Heart right ventricle (tissue), 16 donors: ENCODE results near the gene SCML2. TPM values are rescaled to one million over a fixed set of nuclear protein-coding genes. Genes with fewer than 3 reads are reported as not detected.
A peak's percentile ranks its signal among the peaks of the same experiment; 100 is the strongest.

Experiments
- ATAC-seq, 8 donors: fragments of 200-7000 bp; cut with Tn5 transposase; one replicate each; pipeline ENCODE4 v1.9.1; 2020; ENCODE audit warnings: mild to moderate bottlenecking in 8 of 8, moderate library complexity in 8 of 8, moderate number of reproducible peaks in 1 of 8
- DNase-seq, 2 donors: peaks; one replicate each; pipeline ENCODE4 v3.0.0-alpha.2; 2020
- H3K27ac ChIP-seq, 10 donors: fragments of 200-600 bp; sonication (generic) in 2 of 10; one replicate each; pipeline versions ENCODE4 v1.5.0 to v1.8.0; 2020 to 2022; ENCODE audit warnings: mild to moderate bottlenecking in 3 of 10
- H3K27me3 ChIP-seq, 7 donors: fragments of 200-600 bp; one replicate each; pipeline ENCODE4 v1.8.0; 2021 to 2022; ENCODE audit warnings: mild to moderate bottlenecking in 2 of 7
- H3K36me3 ChIP-seq, 9 donors: fragments of 200-600 bp; sonication (generic) in 1 of 9; one replicate each; pipeline versions ENCODE4 v1.5.0 to v1.8.0; 2020 to 2022; ENCODE audit warnings: mild to moderate bottlenecking in 2 of 9
- H3K4me1 ChIP-seq, 9 donors: fragments of 200-600 bp; sonication (generic) in 1 of 9; one replicate each; pipeline versions ENCODE4 v1.5.0 to v1.8.0; 2020 to 2022; ENCODE audit warnings: mild to moderate bottlenecking in 4 of 9
- H3K4me3 ChIP-seq, 10 donors: fragments of 200-600 bp; sonication (generic) in 2 of 10; one replicate each; pipeline versions ENCODE4 v1.5.0 to v1.8.0; 2020 to 2022; ENCODE audit warnings: mild to moderate bottlenecking in 7 of 10, moderate library complexity in 2 of 10
- H3K9me3 ChIP-seq, 11 donors: fragments of 200-600 bp in 10 of 11; sonication (generic) in 2 of 11; one replicate each; pipeline versions ENCODE4 v1.5.0 to v1.8.0; 2013 to 2022; ENCODE audit warnings: mild to moderate bottlenecking in 2 of 11, control low read depth in 1 of 11, moderate library complexity in 1 of 11
- CTCF ChIP-seq, 9 donors: fragments of 200-600 bp; sonication (generic) in 2 of 9; IDR thresholded peaks; one replicate each; pipeline versions ENCODE4 v1.5.0 to v1.8.0; 2021 to 2022; ENCODE audit warnings: antibody characterized with exemption in 9 of 9, mild to moderate bottlenecking in 5 of 9, moderate library complexity in 1 of 9
- WGBS, 2 donors: extraction: QIAGEN DNeasy Blood & Tissue Kit; methylation state at CpG; one replicate each; pipeline ENCODE4 v1.1.7; 2013; ENCODE audit warnings: inconsistent platforms in 1 of 2; 5-methylcytosine and 5-hydroxymethylcytosine counted together
- intact Hi-C, 10 donors: fragments of 100-400 bp; cut with DNase I; formaldehyde crosslinking; loops; one replicate each; pipeline versions ENCODE4 v1.11.1 to v1.14.2; 2022
- long read RNA-seq, 3 donors: library from polyadenylated mRNA; unstranded; transcript quantifications; one replicate each; pipeline ENCODE4 v2.0.0, GENCODE V29; 2020 to 2021
- polyA plus RNA-seq, 2 donors: library from polyadenylated mRNA; stranded (reverse); fragments of 200-250 nt; gene quantifications; one replicate each; pipeline ENCODE4 v1.2.3, GENCODE V29; 2013
- total RNA-seq, 10 donors: library from RNA; stranded (reverse); fragmentation: NEBNext Ultra II Directional in 3 of 10; extraction: Animal tissue kit (Norgen Biotek cat#: 25700) in 3 of 10; gene quantifications; one replicate each; pipeline versions ENCODE4 v1.2.1 to v1.2.4, GENCODE V29; 2021 to 2023
- donor health status: Arrhythmogenic right ventricular cardiomyopathy.
- donor health status: ischemic (EF 13 %, LVEDD 7.1; RV severe dilation, severe dysfunction).
- donor health status: healthy with polysubstance abuse.
- donor health status: DM: no; HTN: yes; CAD: no.
- donor health status: DM: no; HTN: no; CAD: no.
- donor health status: ischemic (EF 25% LVEDD 6.9; RV normal size, moderate dysfunction).
- donor health status: ischemic (EF 25% LVEDD 5.7; RV mildly dilated, moderate dysfunction).
- donor health status: healthy.
- donor health status: DM: yes; HTN: yes; CAD: no.
- donor health status: Ischemic cardiomyopathy.
- donor health status: ischemic (EF 35%, LVEDD 5.7; RV mildly dilated, moderate dysfunction).
- donor health status: nonischemic (EF 11% LVEDD 7.7; RV severe dilation, severe dysfunction).
- donor health status: DM: yes; HTN: yes; CAD: no.
- donor health status: PGD.
- donor health status: ischemic (EF 29% LVEDD 5.4; RV normal size, mild dysfunction).
- donor health status: nonischemic (EF 23%, LVEDD 6.1; RV moderate dilation, normal function).

Gene SCML2
- 1 to 10 TPM in 1 of 10 donors, under 1 TPM in 9; 0.62 to 1.6 (median 0.88) TPM for total RNA-seq
- polyA plus RNA-seq, result 1 to 10 TPM; 1.6 TPM
- long read RNA-seq, donor 1, full-length matches to known transcripts, result 1 of 2 reads
- long read RNA-seq, donor 1, partial matches to known transcripts, result 1 of 2 reads
- long read RNA-seq, donor 1, other reads (novel, unspliced or antisense), result 0 of 2 reads
- long read RNA-seq, donor 2, result 0 reads
- long read RNA-seq, donor 3, partial matches to known transcripts, result 1 of 3 reads
- long read RNA-seq, donor 3, other reads (novel, unspliced or antisense), result 2 of 3 reads

GRCh38 chrX:18354369-18355223 is at the start of gene SCML2:
TSS of gene SCML2 (minus strand) at chrX:18354688. CDS start at chrX:18334071, 20,617 bp downstream.
- ATAC-seq (peak; percentile 54 to 92 (median 70)), DNase-seq (peak; percentile 17 to 46)
- H3K4me1 ChIP-seq, result peaks cover 0 to 6% (median 0%) of the 10 kb centered on the region in 9 donors
- no peak for TF ChIP-seq CTCF (IDR thresholded peaks at IDR 0.05)
- WGBS, 2 donors, result 1 to 2% methylated on average over 45 to 90 of the region's 92 CpGs
- H3K36me3 ChIP-seq, result no peaks in the 10 kb centered on the region
- intact Hi-C loops, result no loop called here
- no peaks in the 10 kb centered on the region for H3K9me3 ChIP-seq
- peaks cover 0 to 55% (median 0%) of the 10 kb centered on the region in 7 donors for H3K27me3 ChIP-seq
- peak within 1 kb of the TSS in 1 of 10 donors; percentile 10 for H3K27ac ChIP-seq
- H3K4me3 ChIP-seq, result peak within 1 kb of the TSS; percentile 38 to 62 (median 57)

GRCh38 chrX:18401848-18402213 is 47.3 kb upstream of the SCML2 start:
- no peak overlapping the region for H3K4me3 ChIP-seq
- no peaks in the 10 kb centered on the region for H3K27me3 ChIP-seq
- H3K9me3 ChIP-seq, result no peaks in the 10 kb centered on the region
- intact Hi-C loops, result loop anchor here in 3 of 10 donors (5.0 to 10.0 kb wide), 3 partner anchors 495 to 503 kb away; no protein-coding TSS in a partner anchor
- ATAC-seq (no peak), DNase-seq (no peak)
- 80 to 88% methylated on average over 4 of the region's 4 CpGs for WGBS, 2 donors
- H3K36me3 ChIP-seq, result no peaks in the 10 kb centered on the region
- H3K27ac ChIP-seq, result no peak overlapping the region
- TF ChIP-seq CTCF (IDR thresholded peaks at IDR 0.05), result no peak
- H3K4me1 ChIP-seq, result no peaks in the 10 kb centered on the region

GRCh38 chrX:18394477-18394876 is 40.0 kb upstream of the SCML2 start:
- no peak for TF ChIP-seq CTCF (IDR thresholded peaks at IDR 0.05)
- intact Hi-C loops, result loop anchor here in 6 of 10 donors (5.0 to 10.0 kb wide), 5 partner anchors 503 to 943 kb away; no protein-coding TSS in a partner anchor
- H3K9me3 ChIP-seq, result no peaks in the 10 kb centered on the region
- no peaks in the 10 kb centered on the region for H3K4me1 ChIP-seq
- no peaks in the 10 kb centered on the region for H3K27me3 ChIP-seq
- DNase-seq (no peak), ATAC-seq (no peak)
- H3K4me3 ChIP-seq, result no peak overlapping the region
- no peak overlapping the region for H3K27ac ChIP-seq
- 67 to 74% methylated on average over 11 of the region's 11 CpGs for WGBS, 2 donors
- H3K36me3 ChIP-seq, result no peaks in the 10 kb centered on the region

GRCh38 chrX:18390941-18391538 is 36.6 kb upstream of the SCML2 start:
- intact Hi-C loops, result loop anchor here in 7 of 10 donors (2.0 to 10.0 kb wide), 7 partner anchors 506 to 946 kb away; no protein-coding TSS in a partner anchor

More at GRCh38 chrX:18390941-18391538, 36.6 kb upstream of the SCML2 start:
- peak; percentile 47 to 81 (median 71) for TF ChIP-seq CTCF (IDR thresholded peaks at IDR 0.05)
- Histone ChIP-seq H3K9me3 (no peaks in the 10 kb centered on the region), H3K4me3 (no peak overlapping the region), H3K27me3 (no peaks in the 10 kb centered on the region), H3K36me3 (no peaks in the 10 kb centered on the region), H3K27ac (no peak overlapping the region), H3K4me1 (no peaks in the 10 kb centered on the region)
- ATAC-seq (no peak), DNase-seq (peak; percentile 26 to 36)
- WGBS, 2 donors, result 24 to 27% methylated on average over 9 of the region's 9 CpGs
